Activated naive CD8-positive, alpha-beta T cell treated with anti-CD3 and anti-CD28 coated beads for 36 hours (primary cell): ENCODE data around the gene RAG2. TPM values are rescaled to one million over a fixed set of nuclear protein-coding genes. Genes with fewer than 3 reads are reported as not detected.

Experiments
- DNase-seq: peaks from one replicate; pipeline ENCODE4 v3.0.0; 2021
- H3K27ac Mint-ChIP-seq: one replicate; pipeline ENCODE4 v1.8.0; 2022; ENCODE audit warnings: mild to moderate bottlenecking, moderate library complexity, mixed read lengths
- H3K27me3 Mint-ChIP-seq: one replicate; pipeline ENCODE4 v1.8.0; 2022; ENCODE audit warnings: mild to moderate bottlenecking, mixed read lengths
- H3K36me3 Mint-ChIP-seq: one replicate; pipeline ENCODE4 v1.8.0; 2021; ENCODE audit warnings: mild to moderate bottlenecking, mixed read lengths
- H3K4me1 Mint-ChIP-seq: one replicate; pipeline ENCODE4 v1.8.0; 2021; ENCODE audit warnings: mixed read lengths
- H3K4me3 Mint-ChIP-seq: one replicate; pipeline ENCODE4 v1.8.0; 2022; ENCODE audit warnings: mild to moderate bottlenecking, moderate library complexity, mixed read lengths
- H3K9me3 Mint-ChIP-seq: one replicate; pipeline ENCODE4 v1.8.0; 2022; ENCODE audit warnings: mixed read lengths
- total RNA-seq, 2 experiments: library from RNA; stranded (reverse); gene quantifications; one replicate each; pipeline ENCODE4 v1.2.3, GENCODE V29; 2021

RAG2 gene
- total RNA-seq, 2 experiments from 2014 or later, result not detected

DNA sequence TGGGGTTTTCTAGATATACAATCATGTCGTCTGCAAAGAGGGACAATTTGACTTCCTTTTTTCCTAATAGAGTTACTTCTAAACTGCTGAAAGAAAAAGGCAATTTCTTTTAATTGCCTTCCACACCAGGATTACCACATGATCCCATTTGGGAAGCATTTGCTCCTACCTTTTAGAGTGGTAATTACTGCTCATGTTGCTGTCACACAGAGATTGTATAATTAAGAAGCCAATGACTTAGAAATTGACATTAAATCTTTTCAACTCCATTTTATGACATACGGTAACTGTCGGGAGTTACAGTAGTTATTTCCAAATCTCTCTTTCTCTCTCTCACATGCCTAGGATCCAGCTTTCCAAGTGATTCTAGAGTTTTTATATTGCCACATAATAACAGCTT is 17.8 kb upstream of the RAG2 start:
- H3K36me3 Mint-ChIP-seq, result no peaks in the 10 kb centered on the region
- DNase-seq, result no peak
- H3K4me1 Mint-ChIP-seq, result no peaks in the 10 kb centered on the region
- no peak overlapping the region for H3K27ac Mint-ChIP-seq
- H3K4me3 Mint-ChIP-seq, result no peak overlapping the region
- peaks cover 14% of the 10 kb centered on the region for H3K27me3 Mint-ChIP-seq
- no peaks in the 10 kb centered on the region for H3K9me3 Mint-ChIP-seq

DNA sequence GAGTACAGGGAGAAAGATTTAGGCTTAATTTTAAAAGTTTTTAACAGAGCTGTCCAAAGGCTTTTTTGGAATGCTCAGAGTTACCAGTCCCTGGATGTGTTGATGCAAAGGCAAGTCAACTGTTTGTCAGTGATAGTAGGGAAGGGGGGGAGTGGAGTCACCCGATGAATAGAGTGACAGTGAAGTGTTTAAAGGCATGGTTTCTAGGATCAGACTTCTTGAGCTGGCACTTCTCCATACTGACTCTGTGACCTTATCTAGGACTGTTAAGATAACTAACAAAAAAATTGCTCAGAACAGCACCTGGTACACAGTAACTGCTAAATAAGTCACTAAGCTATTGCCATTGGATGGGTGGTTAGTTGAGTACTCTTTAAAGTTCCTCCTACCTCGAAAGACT is 11.3 kb upstream of the RAG2 start:
- no peak for DNase-seq
- H3K36me3 Mint-ChIP-seq, result no peaks in the 10 kb centered on the region

DNA sequence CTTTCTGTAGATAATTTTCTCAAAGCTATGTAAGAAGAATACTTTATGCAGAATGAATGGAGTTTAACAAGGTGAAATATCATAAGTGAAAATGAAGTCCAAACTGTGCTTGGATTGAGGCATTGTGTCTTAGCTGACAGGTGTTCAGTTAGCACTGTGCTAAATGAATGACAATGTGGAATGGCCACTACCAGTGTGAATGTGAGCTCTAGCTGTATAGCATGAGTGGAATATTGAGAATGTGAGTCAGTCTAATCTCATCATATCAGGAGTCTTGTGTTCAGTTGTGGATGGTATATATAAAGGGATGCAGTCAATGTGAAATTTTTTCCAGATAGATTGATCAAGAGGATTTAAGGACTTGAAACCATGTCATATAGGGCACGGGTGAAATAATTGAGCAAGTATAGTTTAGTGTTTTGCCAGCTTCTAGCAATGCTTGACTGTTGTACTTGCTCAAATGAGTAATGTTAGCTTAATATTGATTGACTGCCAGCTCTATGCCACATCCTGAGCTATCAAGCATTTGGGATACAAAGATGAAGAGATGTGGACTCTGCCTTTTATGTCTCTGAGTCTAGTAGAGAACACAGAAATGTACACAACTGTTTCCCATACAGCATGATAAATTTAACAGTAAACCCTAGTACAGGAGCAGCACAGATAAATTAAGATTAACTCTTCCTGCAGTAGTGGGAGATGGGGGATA is 10.6 kb upstream of the RAG2 start:
- no peak for DNase-seq
- no peaks in the 10 kb centered on the region for H3K4me1 Mint-ChIP-seq

More for the DNA sequence above, 11.3 kb upstream of the RAG2 start:
- Mint-ChIP-seq H3K4me1 (no peaks in the 10 kb centered on the region), H3K27me3 (peaks cover 24% of the 10 kb centered on the region), H3K27ac (no peak overlapping the region), H3K9me3 (no peaks in the 10 kb centered on the region), H3K4me3 (no peak overlapping the region)

DNA sequence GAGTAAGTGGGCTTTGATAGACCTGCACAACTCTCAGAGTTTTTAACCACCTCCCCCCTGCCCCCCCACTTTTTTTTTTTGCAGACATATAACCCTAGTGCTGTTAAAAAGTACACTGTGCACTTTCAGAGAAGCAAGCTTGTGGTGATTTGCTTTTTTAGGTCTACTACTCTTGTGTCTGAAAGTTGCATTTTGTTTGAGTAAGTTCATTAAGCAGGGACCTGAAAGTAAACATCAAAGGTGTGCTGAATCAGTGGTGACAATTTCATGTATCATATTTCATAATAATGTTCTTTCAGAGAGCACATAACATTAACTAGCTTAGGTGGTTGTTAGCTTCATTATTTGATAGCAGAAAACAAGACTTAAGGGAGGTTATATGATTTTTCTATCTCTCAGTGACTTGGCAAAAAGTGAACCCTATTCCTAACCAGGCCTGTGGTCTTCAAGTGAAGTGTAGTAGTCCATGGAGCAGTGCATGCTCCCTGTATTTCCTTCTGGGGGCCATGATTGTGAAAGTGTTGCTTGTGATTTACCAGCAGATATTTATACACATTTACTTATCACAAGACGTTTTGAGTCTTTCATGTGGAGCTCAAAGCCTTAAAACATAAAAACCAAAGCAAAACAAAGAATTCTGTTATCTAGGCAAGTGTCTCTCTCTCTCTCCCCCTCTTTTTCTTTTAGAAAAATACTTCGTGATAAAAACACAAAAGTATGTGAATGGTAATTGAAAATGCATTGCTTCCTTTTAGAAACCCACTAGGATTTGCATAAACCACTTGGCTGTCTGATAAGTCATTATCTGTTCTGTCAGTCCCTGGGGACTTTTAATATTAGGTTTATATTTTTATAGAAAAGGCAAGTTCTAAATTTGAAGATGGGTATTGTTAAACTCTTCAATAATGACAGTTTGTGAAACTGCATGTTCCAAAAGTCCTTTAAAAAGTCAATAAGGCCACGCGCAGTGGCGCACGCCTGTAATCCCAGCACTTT is 7.5 kb upstream of the RAG2 start:
- no peak for DNase-seq
- H3K4me1 Mint-ChIP-seq, result no peaks in the 10 kb centered on the region
- no peaks in the 10 kb centered on the region for H3K36me3 Mint-ChIP-seq
- H3K9me3 Mint-ChIP-seq, result no peaks in the 10 kb centered on the region
- H3K27me3 Mint-ChIP-seq, result peaks cover 31% of the 10 kb centered on the region
- H3K27ac Mint-ChIP-seq, result no peak overlapping the region
- H3K4me3 Mint-ChIP-seq, result no peak overlapping the region

More for the DNA sequence above, 10.6 kb upstream of the RAG2 start:
- peaks cover 30% of the 10 kb centered on the region for H3K27me3 Mint-ChIP-seq
- H3K36me3 Mint-ChIP-seq, result no peaks in the 10 kb centered on the region
- H3K4me3 Mint-ChIP-seq, result no peak overlapping the region
- H3K9me3 Mint-ChIP-seq, result no peaks in the 10 kb centered on the region
- H3K27ac Mint-ChIP-seq, result no peak overlapping the region

DNA sequence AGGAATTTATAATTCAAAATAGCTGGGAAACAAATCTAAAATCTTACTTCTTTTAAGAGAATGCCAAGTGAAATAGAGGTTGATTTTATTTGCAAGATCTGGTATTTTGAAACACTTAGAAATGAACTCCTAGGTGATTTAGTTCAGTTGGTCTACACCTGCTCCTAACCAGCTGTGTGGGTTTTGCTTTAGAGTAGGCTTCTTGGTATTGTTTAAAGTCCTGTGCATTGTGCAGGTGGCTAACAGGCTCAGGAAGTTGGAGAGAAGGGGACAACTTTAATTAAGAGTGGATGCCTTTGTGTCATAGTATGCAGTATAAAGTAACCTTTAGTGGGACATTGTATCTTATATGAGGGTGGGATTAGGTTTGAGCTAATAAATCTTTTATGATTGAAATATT is 4.1 kb upstream of the RAG2 start:
- Mint-ChIP-seq H3K4me3 (no peak overlapping the region), H3K27me3 (peaks cover 21% of the 10 kb centered on the region), H3K27ac (no peak overlapping the region), H3K36me3 (no peaks in the 10 kb centered on the region), H3K9me3 (no peaks in the 10 kb centered on the region), H3K4me1 (no peaks in the 10 kb centered on the region)
- no peak for DNase-seq

DNA sequence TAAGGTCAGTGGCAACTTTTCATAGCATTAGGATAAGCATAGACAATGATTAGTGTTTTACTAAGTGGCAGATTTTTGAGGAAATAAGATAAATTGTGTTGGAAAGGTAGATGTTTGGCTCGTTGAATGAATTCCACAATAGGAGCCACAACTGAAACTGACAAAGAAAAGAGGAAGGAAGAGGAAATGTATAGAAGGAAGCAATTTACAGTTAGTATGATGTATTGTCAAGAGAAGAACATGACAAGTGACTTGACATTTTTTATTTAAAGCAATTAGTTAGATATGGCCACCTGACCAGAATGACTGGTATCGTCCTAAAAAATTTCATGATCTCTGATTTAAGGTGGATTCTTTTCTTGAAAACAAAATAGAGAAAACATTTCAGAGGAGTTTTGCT is 3.1 kb upstream of the RAG2 start:
- no peaks in the 10 kb centered on the region for H3K36me3 Mint-ChIP-seq
- no peak for DNase-seq
- no peak overlapping the region for H3K27ac Mint-ChIP-seq
- no peaks in the 10 kb centered on the region for H3K4me1 Mint-ChIP-seq
- H3K4me3 Mint-ChIP-seq, result no peak overlapping the region
- peaks cover 22% of the 10 kb centered on the region for H3K27me3 Mint-ChIP-seq
- H3K9me3 Mint-ChIP-seq, result no peaks in the 10 kb centered on the region

DNA sequence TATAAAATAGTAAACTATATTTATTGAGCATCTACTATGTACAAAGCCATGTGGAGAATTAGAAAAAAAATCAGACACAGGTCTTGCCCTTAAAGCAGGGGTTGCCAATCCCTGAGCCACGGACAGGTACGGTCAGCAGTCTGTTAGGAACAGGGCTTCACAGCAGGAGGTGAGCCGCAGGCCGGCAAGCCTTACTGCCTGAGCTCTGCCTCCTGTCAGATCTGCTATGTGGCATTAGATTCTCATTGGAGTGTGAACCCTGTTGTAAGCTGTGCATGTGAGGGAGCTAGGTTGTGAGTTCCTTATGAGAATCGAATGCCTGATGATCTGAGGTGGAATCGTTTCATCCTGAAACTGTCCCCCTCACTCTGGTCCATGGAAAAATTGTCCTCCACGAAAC is 2.1 kb upstream of the RAG2 start:
- no peaks in the 10 kb centered on the region for H3K4me1 Mint-ChIP-seq
- no peaks in the 10 kb centered on the region for H3K36me3 Mint-ChIP-seq
- no peak overlapping the region for H3K27ac Mint-ChIP-seq
- no peak for DNase-seq
- no peaks in the 10 kb centered on the region for H3K9me3 Mint-ChIP-seq
- no peak overlapping the region for H3K4me3 Mint-ChIP-seq
- peaks cover 29% of the 10 kb centered on the region for H3K27me3 Mint-ChIP-seq

DNA sequence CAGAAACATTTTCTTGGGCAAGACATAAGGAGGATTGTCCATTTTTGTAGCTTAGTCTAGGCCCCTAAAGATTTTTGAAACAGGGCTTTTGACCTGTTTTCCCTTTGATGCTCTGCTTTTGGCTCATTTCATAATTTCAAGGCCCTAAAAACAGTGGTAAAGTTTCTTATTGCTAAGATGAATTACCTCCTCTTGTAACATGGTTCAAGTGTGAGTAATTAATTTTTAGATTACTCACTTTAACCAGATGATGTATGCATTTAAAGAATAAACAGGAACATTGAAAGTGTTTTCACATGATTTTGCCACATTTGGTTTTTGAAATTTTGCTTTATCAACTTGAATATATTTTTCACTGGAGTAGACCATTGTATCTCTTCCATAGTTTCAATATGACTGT is 1.2 kb downstream of the RAG2 start:
- DNase-seq, result no peak
- Mint-ChIP-seq H3K9me3 (no peaks in the 10 kb centered on the region), H3K36me3 (no peaks in the 10 kb centered on the region), H3K4me1 (peaks cover 5% of the 10 kb centered on the region), H3K27ac (no peak overlapping the region), H3K27me3 (peaks cover 42% of the 10 kb centered on the region), H3K4me3 (no peak overlapping the region)

DNA sequence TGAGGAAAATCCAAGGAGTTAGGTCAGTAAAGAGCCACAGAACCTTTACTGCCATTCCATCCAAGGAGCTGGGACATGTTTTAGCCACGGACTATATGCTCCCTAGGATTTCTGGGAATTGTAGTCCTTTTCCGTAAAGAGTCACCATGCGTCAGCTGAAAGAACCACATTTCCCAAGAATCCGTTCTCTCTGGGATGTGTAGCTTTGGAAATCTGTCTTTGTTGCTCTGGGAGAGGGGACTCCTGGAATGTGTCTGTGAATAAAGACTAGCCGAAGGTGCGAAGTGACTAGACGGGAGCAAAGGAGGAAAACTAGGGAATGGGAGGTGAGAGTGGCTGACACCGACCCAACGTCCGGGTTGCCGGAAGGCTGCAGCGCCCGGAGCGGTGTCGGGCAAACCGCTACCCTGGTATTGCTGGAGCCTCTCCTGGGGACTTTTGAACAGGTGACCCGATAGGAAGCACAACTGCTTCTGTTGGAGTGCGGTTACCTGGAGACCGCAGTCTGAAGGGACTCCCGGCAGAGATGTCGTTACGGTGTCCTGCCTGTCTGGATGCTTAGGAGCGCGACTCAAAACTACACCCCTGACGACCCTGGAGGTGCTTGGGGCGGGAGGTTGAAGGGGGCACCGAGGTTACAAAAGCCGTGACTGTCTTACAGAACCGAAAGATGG is 3.6 kb downstream of the RAG2 start, which contains the start of gene IFTAP:
IFTAP (plus strand) TSS at position 187 of the 674 bp plus-strand sequence. CDS start 15,602 bp downstream, outside the sequence.
- Mint-ChIP-seq H3K27me3 (peaks cover 51% of the 10 kb centered on the region), H3K27ac (peak within 1 kb of the TSS; percentile 74), H3K4me1 (peaks cover 5% of the 10 kb centered on the region), H3K4me3 (peak within 1 kb of the TSS; percentile 96), H3K9me3 (no peaks in the 10 kb centered on the region), H3K36me3 (no peaks in the 10 kb centered on the region)
- peak; percentile 42 for DNase-seq

DNA sequence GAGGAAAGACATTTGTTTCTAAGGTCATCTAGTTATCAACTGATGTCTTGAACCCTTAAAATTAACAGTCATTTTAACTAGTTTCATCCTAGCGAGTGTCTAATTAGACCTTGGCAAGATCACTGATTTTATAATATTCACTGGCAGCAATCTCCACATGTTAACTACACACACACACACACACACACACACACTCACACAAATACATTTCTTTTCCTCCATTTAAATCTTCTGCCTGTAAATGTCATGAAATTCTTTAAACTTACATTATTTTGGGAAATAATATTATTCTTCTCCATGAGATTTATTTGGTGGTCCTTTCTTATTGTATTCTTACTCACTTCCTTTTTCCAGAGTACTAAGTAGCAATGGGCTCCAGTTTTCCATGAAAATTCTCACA is 6.6 kb downstream of the RAG2 start:
- Mint-ChIP-seq H3K27me3 (peaks cover 53% of the 10 kb centered on the region), H3K9me3 (no peaks in the 10 kb centered on the region), H3K36me3 (no peaks in the 10 kb centered on the region), H3K4me3 (no peak overlapping the region), H3K27ac (no peak overlapping the region), H3K4me1 (peaks cover 5% of the 10 kb centered on the region)
- no peak for DNase-seq

DNA sequence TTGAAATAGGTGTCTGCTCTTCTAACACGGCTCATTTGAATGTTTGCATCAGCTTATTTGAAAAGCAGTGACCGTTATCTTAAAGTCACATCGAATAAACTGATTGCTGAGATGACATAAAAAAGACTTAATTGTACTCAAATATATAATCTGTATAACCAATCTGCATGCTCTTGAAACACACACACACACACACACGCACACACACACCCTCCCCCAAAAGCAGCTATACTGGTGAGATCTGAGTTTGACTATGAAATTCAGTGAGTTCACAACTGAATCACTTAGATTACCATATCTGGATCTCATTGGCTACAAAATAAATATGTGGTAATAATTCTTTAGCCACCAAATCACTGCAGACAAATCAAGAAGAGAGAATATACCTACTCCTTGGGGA is 7.5 kb downstream of the RAG2 start:
- no peaks in the 10 kb centered on the region for H3K36me3 Mint-ChIP-seq
- H3K4me3 Mint-ChIP-seq, result no peak overlapping the region
- H3K27me3 Mint-ChIP-seq, result peaks cover 46% of the 10 kb centered on the region
- DNase-seq, result no peak
- peaks cover 5% of the 10 kb centered on the region for H3K4me1 Mint-ChIP-seq
- H3K9me3 Mint-ChIP-seq, result no peaks in the 10 kb centered on the region
- no peak overlapping the region for H3K27ac Mint-ChIP-seq

DNA sequence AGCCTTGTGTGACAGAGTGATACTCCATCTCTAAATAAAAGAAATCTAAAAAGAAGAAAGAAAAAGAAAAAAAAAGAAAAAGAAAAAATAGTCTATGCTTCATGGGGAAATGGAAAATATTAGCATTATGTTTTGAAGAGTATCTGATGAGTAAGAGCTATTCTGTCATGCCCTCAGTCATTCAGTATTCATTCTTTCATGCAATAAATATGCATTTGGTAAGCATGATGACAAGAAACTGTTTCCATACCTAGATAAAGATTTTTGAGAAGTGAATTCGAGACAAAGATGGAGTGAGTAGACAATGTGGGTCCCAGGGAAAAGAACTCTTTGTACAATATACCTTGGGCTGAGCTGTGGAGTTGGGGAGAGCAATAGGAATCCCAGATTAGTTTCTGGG is 9.9 kb downstream of the RAG2 start:
- Mint-ChIP-seq H3K27ac (no peak overlapping the region), H3K9me3 (no peaks in the 10 kb centered on the region), H3K36me3 (no peaks in the 10 kb centered on the region), H3K4me3 (no peak overlapping the region), H3K4me1 (no peaks in the 10 kb centered on the region), H3K27me3 (peaks cover 24% of the 10 kb centered on the region)
- no peak for DNase-seq

DNA sequence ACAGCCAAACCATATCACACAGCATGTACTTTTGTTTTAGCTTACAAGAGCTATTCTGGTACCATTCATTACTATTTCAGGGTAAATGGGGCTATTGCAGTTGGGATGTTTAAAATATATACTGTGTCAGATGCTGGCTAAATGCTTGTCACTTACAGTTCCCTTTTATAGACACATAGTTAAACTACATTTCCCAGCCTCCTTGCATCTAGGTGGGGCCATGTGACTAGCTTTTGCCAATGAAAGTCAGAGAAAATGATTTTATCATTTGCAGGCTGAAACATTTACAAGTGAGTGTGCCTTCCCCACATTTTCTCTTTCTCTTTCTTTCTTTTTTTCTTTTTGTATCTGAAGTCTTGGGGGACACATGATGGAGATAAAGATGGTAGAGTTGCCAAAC is 11.5 kb downstream of the RAG2 start:
- H3K36me3 Mint-ChIP-seq, result no peaks in the 10 kb centered on the region
- no peak for DNase-seq
- H3K9me3 Mint-ChIP-seq, result no peaks in the 10 kb centered on the region
- no peaks in the 10 kb centered on the region for H3K4me1 Mint-ChIP-seq
- peaks cover 15% of the 10 kb centered on the region for H3K27me3 Mint-ChIP-seq
- no peak overlapping the region for H3K27ac Mint-ChIP-seq
- H3K4me3 Mint-ChIP-seq, result no peak overlapping the region

DNA sequence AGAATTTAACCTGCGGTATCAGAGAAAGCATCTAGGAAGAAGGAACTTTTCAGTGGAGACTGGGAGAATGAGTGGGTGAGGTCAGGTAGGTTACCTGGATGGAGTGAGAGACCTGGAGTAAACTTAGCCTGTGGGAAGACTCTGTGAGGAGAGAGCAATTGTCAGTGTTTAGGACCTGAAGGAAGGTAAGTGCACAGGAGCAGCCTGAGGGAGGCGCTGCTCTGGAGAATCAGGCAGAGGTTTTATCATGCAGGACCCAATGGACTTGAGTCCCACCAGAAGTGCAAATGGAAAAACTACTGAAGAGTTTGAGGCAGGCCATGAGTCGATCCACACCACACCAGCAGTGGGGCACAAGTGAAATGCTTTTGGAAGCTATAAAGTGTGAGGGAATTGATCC is 14.4 kb downstream of the RAG2 start:
- H3K27me3 Mint-ChIP-seq, result peaks cover 5% of the 10 kb centered on the region
- DNase-seq, result no peak
- no peak overlapping the region for H3K4me3 Mint-ChIP-seq
- H3K27ac Mint-ChIP-seq, result no peak overlapping the region
- H3K36me3 Mint-ChIP-seq, result no peaks in the 10 kb centered on the region
- no peaks in the 10 kb centered on the region for H3K9me3 Mint-ChIP-seq
- H3K4me1 Mint-ChIP-seq, result no peaks in the 10 kb centered on the region

DNA sequence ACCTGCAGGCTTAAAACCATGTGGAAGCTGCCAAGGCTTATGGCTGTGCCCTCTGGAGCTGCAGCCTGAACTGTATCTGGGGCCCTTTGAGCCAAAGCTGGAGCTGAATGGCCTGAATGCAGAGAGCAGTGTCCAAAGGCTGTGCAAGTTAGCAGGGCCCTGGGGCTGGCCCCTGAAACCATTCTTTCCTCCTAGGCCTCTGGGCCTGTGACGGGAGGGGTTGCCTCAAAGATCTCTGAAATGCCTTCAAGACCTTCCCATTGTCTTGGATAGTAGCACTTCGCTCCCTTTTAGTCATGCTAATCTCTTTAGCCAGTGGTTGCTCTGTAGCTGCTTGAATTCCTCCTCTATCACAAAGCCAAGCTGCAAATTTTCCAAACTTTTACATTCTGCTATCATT is 16.5 kb downstream of the RAG2 start:
- H3K9me3 Mint-ChIP-seq, result no peaks in the 10 kb centered on the region
- H3K27ac Mint-ChIP-seq, result no peak overlapping the region
- no peak overlapping the region for H3K4me3 Mint-ChIP-seq
- peaks cover 4% of the 10 kb centered on the region for H3K27me3 Mint-ChIP-seq
- DNase-seq, result no peak
- no peaks in the 10 kb centered on the region for H3K4me1 Mint-ChIP-seq
- H3K36me3 Mint-ChIP-seq, result no peaks in the 10 kb centered on the region
